ENCODE data around the gene NPEPL1. TPM values are rescaled to one million over a fixed set of nuclear protein-coding genes. Genes with fewer than 3 reads are reported as not detected.
"Not testable (repeated sequence)": the region's sequence is repeated elsewhere in the genome, so short reads cannot be mapped to it uniquely, and the experiment has no call there.

NPEPL1 gene, protein sequence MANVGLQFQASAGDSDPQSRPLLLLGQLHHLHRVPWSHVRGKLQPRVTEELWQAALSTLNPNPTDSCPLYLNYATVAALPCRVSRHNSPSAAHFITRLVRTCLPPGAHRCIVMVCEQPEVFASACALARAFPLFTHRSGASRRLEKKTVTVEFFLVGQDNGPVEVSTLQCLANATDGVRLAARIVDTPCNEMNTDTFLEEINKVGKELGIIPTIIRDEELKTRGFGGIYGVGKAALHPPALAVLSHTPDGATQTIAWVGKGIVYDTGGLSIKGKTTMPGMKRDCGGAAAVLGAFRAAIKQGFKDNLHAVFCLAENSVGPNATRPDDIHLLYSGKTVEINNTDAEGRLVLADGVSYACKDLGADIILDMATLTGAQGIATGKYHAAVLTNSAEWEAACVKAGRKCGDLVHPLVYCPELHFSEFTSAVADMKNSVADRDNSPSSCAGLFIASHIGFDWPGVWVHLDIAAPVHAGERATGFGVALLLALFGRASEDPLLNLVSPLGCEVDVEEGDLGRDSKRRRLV
- total RNA-seq (10 to 100 TPM; 22.0 to 28.8 (median 23.0) TPM), polyA plus RNA-seq (26.1 TPM)
- long read RNA-seq, donor 1, transcript NPEPL1-201 (12 exons, 2,378 nt): major isoform, 140 of 147 reads
- long read RNA-seq, donor 1, partial matches to known transcripts: 3 of 147 reads
- long read RNA-seq, donor 1, other reads (novel, unspliced or antisense): 2 of 147 reads
- long read RNA-seq, donor 2, transcript NPEPL1-201 (12 exons, 2,378 nt): major isoform, 34 of 59 reads
- long read RNA-seq, donor 2, partial matches to known transcripts: 4 of 59 reads
- long read RNA-seq, donor 2, other reads (novel, unspliced or antisense): 20 of 59 reads
- long read RNA-seq, donor 3, transcript NPEPL1-201 (12 exons, 2,378 nt): major isoform, 74 of 127 reads
- long read RNA-seq, donor 3, partial matches to known transcripts: 14 of 127 reads
- long read RNA-seq, donor 3, other reads (novel, unspliced or antisense): 37 of 127 reads
- long read RNA-seq, donor 4, transcript NPEPL1-201 (12 exons, 2,378 nt): major isoform, 50 of 81 reads
- long read RNA-seq, donor 4, partial matches to known transcripts: 8 of 81 reads
- long read RNA-seq, donor 4, other reads (novel, unspliced or antisense): 22 of 81 reads

GRCh38 chr20:58692579-58693225 is at the start of gene NPEPL1:
Gene NPEPL1 (plus strand): TSS chr20:58692800. CDS start chr20:58692901, 101 bp downstream.
- peak; percentile 81 to 90 for ATAC-seq
- Histone ChIP-seq H3K27ac (ENCODE audit: low read length) (peak within 1 kb of the TSS; percentile 82), H3K4me3 (ENCODE audit: low read length) (peak within 1 kb of the TSS; percentile 87), H3K9me3 (ENCODE audit: control insufficient read depth, low read length) (no peaks in the 10 kb centered on the region), H3K27me3 (ENCODE audit: control insufficient read depth, insufficient read depth) (no peaks in the 10 kb centered on the region), H3K4me1 (ENCODE audit: control insufficient read depth, insufficient read depth, low read length) (peaks cover 5% of the 10 kb centered on the region)
- DNase-seq: peak; percentile 78 to 91 (median 91)
- intact Hi-C loops (cut with DNase I): loop anchor here in 2 of 4 donors (5.0 kb wide), 1 partner anchor 40 kb away; the partner anchor contains the start of gene STX16 (in 2 of the 2)
- 2% methylated on average over 93 of the region's 93 CpGs for WGBS

- H3K4me3 ChIP-seq (ENCODE audit: low read length); H3K27me3 ChIP-seq (ENCODE audit: control insufficient read depth, insufficient read depth); DNase-seq; H3K9me3 ChIP-seq (ENCODE audit: control insufficient read depth, low read length); ATAC-seq; H3K4me1 ChIP-seq (ENCODE audit: control insufficient read depth, insufficient read depth, low read length); H3K27ac ChIP-seq (ENCODE audit: low read length): not testable (repeated sequence)
- intact Hi-C loops (cut with DNase I): loop anchor here in 1 of 4 donors (10.0 kb wide), 2 partner anchors 192 to 408 kb away; no protein-coding TSS in a partner anchor
- WGBS: 88% methylated on average over 9 of the region's 9 CpGs
Measured at GRCh38 chr20:58642896-58643295, 49.7 kb upstream of the NPEPL1 start.

- Histone ChIP-seq H3K4me1 (ENCODE audit: control insufficient read depth, insufficient read depth, low read length) (no peaks in the 10 kb centered on the region), H3K9me3 (ENCODE audit: control insufficient read depth, low read length) (no peaks in the 10 kb centered on the region), H3K27me3 (ENCODE audit: control insufficient read depth, insufficient read depth) (no peaks in the 10 kb centered on the region), H3K4me3 (ENCODE audit: low read length) (no peak overlapping the region), H3K27ac (ENCODE audit: low read length) (no peak overlapping the region)
- no peak for DNase-seq
- 49% methylated on average over 5 of the region's 5 CpGs for WGBS
- intact Hi-C loops (cut with DNase I): loop anchor here in 1 of 4 donors (10.0 kb wide), 2 partner anchors 189 to 411 kb away; no protein-coding TSS in a partner anchor
- peak in 1 of 2 donors; percentile 64 for ATAC-seq
Measured at GRCh38 chr20:58645412-58645968, 47.1 kb upstream of the NPEPL1 start.

- DNase-seq: no peak
- H3K4me1 ChIP-seq (ENCODE audit: control insufficient read depth, insufficient read depth, low read length): no peaks in the 10 kb centered on the region
- ATAC-seq: no peak
- intact Hi-C loops (cut with DNase I): loop anchor here in 1 of 4 donors (10.0 kb wide), 2 partner anchors 189 to 411 kb away; no protein-coding TSS in a partner anchor
- H3K27me3 ChIP-seq (ENCODE audit: control insufficient read depth, insufficient read depth): no peaks in the 10 kb centered on the region
- no peak overlapping the region for H3K27ac ChIP-seq (ENCODE audit: low read length)
- H3K9me3 ChIP-seq (ENCODE audit: control insufficient read depth, low read length): no peaks in the 10 kb centered on the region
- no peak overlapping the region for H3K4me3 ChIP-seq (ENCODE audit: low read length)
- WGBS: 99% methylated on average over 3 of the region's 3 CpGs
Measured at GRCh38 chr20:58646257-58646656, 46.3 kb upstream of the NPEPL1 start.

DNA sequence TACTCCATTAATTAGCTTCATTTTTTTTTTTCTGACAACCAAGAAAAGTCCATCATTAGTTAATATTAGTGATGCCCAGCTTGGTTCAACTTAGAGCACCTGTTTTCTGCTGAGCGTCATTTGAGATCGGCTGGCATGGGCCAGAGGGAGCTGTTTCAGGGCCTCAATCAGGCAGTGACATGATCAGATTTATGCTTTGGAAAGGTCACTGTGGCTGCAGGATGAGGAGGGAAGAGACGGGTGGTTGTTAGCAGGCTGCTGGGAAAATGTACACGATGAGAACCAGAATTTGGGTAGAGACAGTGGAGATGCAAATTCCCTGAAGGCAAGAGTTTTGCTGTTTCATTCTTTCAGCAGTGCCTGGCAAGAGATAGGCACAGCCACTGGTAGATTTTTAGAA is 45.9 kb upstream of the NPEPL1 start:
- no peaks in the 10 kb centered on the region for H3K4me1 ChIP-seq (ENCODE audit: control insufficient read depth, insufficient read depth, low read length)
- 85% methylated on average over 4 of the region's 4 CpGs for WGBS
- no peak overlapping the region for H3K27ac ChIP-seq (ENCODE audit: low read length)
- no peaks in the 10 kb centered on the region for H3K27me3 ChIP-seq (ENCODE audit: control insufficient read depth, insufficient read depth)
- DNase-seq (no peak), ATAC-seq (no peak)
- H3K9me3 ChIP-seq (ENCODE audit: control insufficient read depth, low read length): no peaks in the 10 kb centered on the region
- H3K4me3 ChIP-seq (ENCODE audit: low read length): no peak overlapping the region
- intact Hi-C loops (cut with DNase I): loop anchor here in 1 of 4 donors (10.0 kb wide), 2 partner anchors 188 to 412 kb away; no protein-coding TSS in a partner anchor

DNA sequence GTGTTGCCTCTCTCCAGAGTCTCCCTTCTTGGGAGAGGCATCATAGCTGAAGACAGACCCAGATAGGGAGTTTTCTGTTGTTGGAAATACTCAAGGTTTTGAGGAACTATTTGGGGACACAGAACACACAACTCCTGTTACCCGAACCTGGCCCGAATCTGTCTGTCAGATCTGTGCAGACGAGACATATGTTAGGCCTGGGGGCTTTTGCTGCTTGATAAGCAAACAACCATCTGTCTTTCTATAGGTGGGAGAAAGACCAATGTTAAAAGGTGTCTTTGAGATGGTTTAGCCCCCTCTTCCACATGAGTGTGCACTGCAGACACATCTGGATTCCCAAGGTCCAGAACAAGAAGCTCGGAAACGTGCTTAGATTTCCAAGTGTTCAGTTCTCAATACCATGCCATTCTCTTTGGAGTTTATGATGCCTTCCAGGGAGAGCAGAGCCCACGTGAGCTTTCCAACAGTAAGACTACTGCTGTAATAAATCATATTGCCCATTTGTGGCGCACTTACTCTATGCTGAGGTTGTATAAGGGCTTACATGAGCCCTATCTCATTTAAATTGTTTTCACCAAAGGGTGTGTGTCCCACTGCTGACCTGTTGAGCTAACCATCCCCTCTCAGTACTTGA is 45.3 kb upstream of the NPEPL1 start:
- H3K4me1 ChIP-seq (ENCODE audit: control insufficient read depth, insufficient read depth, low read length): no peaks in the 10 kb centered on the region
- H3K9me3 ChIP-seq (ENCODE audit: control insufficient read depth, low read length): no peaks in the 10 kb centered on the region
- 93% methylated on average over 7 of the region's 7 CpGs for WGBS
- H3K4me3 ChIP-seq (ENCODE audit: low read length): no peak overlapping the region
- no peak overlapping the region for H3K27ac ChIP-seq (ENCODE audit: low read length)
- intact Hi-C loops (cut with DNase I): loop anchor here in 1 of 4 donors (10.0 kb wide), 2 partner anchors 188 to 412 kb away; no protein-coding TSS in a partner anchor
- ATAC-seq (no peak), DNase-seq (no peak)
- no peaks in the 10 kb centered on the region for H3K27me3 ChIP-seq (ENCODE audit: control insufficient read depth, insufficient read depth)

DNA sequence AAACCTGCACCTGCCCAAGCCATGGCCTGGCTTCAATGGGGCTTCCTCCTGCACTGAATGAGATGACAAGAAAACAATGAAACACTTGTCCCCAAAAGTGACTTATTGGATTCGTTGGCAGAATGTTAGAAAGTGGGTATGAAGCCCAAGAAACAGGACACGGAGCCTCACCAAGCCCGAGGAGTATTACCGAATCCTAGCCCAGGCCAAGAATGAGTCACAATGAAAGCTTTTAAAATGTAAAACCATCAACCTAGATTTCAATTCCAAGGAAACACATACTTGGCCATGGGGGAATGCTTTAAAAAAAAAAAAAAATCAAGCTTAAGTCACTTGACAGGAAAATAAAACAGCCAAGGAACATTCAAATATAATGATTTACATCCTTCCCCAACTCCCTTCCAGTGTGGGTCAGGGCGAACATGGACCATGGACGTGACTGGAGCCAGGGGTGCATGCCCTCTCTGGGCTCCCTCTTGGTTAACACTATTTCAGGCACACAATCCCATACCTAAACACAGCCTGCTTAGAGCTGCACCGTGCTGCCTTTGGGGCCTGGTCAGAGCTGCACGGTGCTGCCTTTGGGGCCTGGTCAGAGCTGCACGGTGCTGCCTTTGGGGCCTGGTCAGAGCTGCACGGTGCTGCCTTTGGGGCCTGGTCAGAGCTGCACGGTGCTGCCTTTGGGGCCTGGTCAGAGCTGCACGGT is 44.7 kb upstream of the NPEPL1 start:
- H3K27me3 ChIP-seq (ENCODE audit: control insufficient read depth, insufficient read depth): no peaks in the 10 kb centered on the region
- ATAC-seq: no peak
- DNase-seq: no peak
- intact Hi-C loops (cut with DNase I): loop anchor here in 1 of 4 donors (10.0 kb wide), 2 partner anchors 187 to 413 kb away; no protein-coding TSS in a partner anchor
- WGBS: 61% methylated on average over 10 of the region's 12 CpGs
- H3K4me1 ChIP-seq (ENCODE audit: control insufficient read depth, insufficient read depth, low read length): no peaks in the 10 kb centered on the region
- no peaks in the 10 kb centered on the region for H3K9me3 ChIP-seq (ENCODE audit: control insufficient read depth, low read length)
- H3K27ac ChIP-seq (ENCODE audit: low read length): no peak overlapping the region
- H3K4me3 ChIP-seq (ENCODE audit: low read length): no peak overlapping the region

GRCh38 chr20:58648502-58648825 is 44.1 kb upstream of the NPEPL1 start:
- ATAC-seq; H3K4me1 ChIP-seq (ENCODE audit: control insufficient read depth, insufficient read depth, low read length); H3K27ac ChIP-seq (ENCODE audit: low read length); H3K9me3 ChIP-seq (ENCODE audit: control insufficient read depth, low read length); H3K4me3 ChIP-seq (ENCODE audit: low read length); H3K27me3 ChIP-seq (ENCODE audit: control insufficient read depth, insufficient read depth); DNase-seq: not testable (repeated sequence)
- intact Hi-C loops (cut with DNase I): loop anchor here in 1 of 4 donors (10.0 kb wide), 2 partner anchors 186 to 414 kb away; no protein-coding TSS in a partner anchor
- WGBS: 85% methylated on average over 6 of the region's 6 CpGs

Data from right cardiac atrium (tissue), 5 donors.